CD4-positive, CD25-positive, alpha-beta regulatory T cell (primary cell): Measurements from ENCODE around the gene MBOAT2. TPM values are rescaled to one million over a fixed set of nuclear protein-coding genes. Genes with fewer than 3 reads are reported as not detected.
"Not testable (repeated sequence)": the region's sequence is repeated elsewhere in the genome, so short reads cannot be mapped to it uniquely, and the experiment has no call there.

Source experiments
- ATAC-seq, 2 donors: fragments of 150-1000 bp; cut with Tn5 transposase; one replicate each; pipeline ENCODE4 v1.10.0; 2021; ENCODE audit warnings: low read depth in 2 of 2, moderate number of reproducible peaks in 2 of 2, moderate library complexity in 1 of 2
- DNase-seq, 3 donors: peaks; one replicate each; pipeline versions ENCODE4 v3.0.0 to v3.0.0-alpha.2; 2012 to 2022; ENCODE audit warnings: mixed read lengths in 1 of 3
- H3K27ac ChIP-seq: one replicate; pipeline ENCODE4 v1.7.0; 2013; ENCODE audit warnings: mild to moderate bottlenecking, low read length; ENCODE audit not compliant: insufficient read depth, poor library complexity, severe bottlenecking
- H3K27me3 ChIP-seq: one replicate; pipeline ENCODE4 v1.7.0; 2013; ENCODE audit warnings: low read length; ENCODE audit not compliant: control insufficient read depth, insufficient read depth
- H3K36me3 ChIP-seq: one replicate; pipeline ENCODE4 v1.7.0; 2013; ENCODE audit warnings: mild to moderate bottlenecking, low read length, moderate library complexity; ENCODE audit not compliant: control insufficient read depth, insufficient read depth
- H3K4me1 ChIP-seq: 2 replicates; pipeline ENCODE4 v1.7.0; 2013; ENCODE audit warnings: mild to moderate bottlenecking, low read length; ENCODE audit not compliant: insufficient read depth, control insufficient read depth, poor library complexity, severe bottlenecking
- H3K4me3 ChIP-seq: one replicate; pipeline ENCODE4 v1.7.0; 2013; ENCODE audit warnings: low read depth, mild to moderate bottlenecking, low read length, moderate library complexity
- H3K9me3 ChIP-seq, 2 experiments: 1 replicate in 1 of 2; 2 replicates in 1 of 2; pipeline ENCODE4 v1.7.0; 2013; ENCODE audit warnings: low read length in 2 of 2, mild to moderate bottlenecking in 1 of 2, moderate library complexity in 1 of 2; ENCODE audit not compliant: control insufficient read depth in 2 of 2
- H3K27ac Mint-ChIP-seq, 3 donors: one replicate each; pipeline ENCODE4 v1.8.0; 2020 to 2022; ENCODE audit warnings: mild to moderate bottlenecking in 3 of 3, mixed read lengths in 3 of 3, moderate library complexity in 2 of 3
- H3K27me3 Mint-ChIP-seq: one replicate; pipeline ENCODE4 v1.8.0; 2022; ENCODE audit warnings: mild to moderate bottlenecking, mixed read lengths
- H3K36me3 Mint-ChIP-seq: one replicate; pipeline ENCODE4 v1.8.0; 2020; ENCODE audit warnings: mixed read lengths
- H3K4me1 Mint-ChIP-seq, 4 donors: one replicate each; pipeline ENCODE4 v1.8.0; 2020 to 2022; ENCODE audit warnings: mixed read lengths in 4 of 4, mild to moderate bottlenecking in 1 of 4
- H3K4me3 Mint-ChIP-seq, 4 donors: one replicate each; pipeline ENCODE4 v1.8.0; 2020 to 2022; ENCODE audit warnings: mild to moderate bottlenecking in 4 of 4, mixed read lengths in 4 of 4, moderate library complexity in 3 of 4
- H3K9me3 Mint-ChIP-seq, 7 donors: one replicate each; pipeline ENCODE4 v1.8.0; 2020 to 2022; ENCODE audit warnings: mixed read lengths in 7 of 7, mild to moderate bottlenecking in 3 of 7, moderate library complexity in 2 of 7
- polyA plus RNA-seq, 4 donors: library from polyadenylated mRNA; unstranded; fragments of 300-500 nt; fragmentation: Illumina TruSeq; gene quantifications; one replicate each; pipeline ENCODE4 v1.2.3, GENCODE V29; 2021
- total RNA-seq: library from RNA; stranded (reverse); gene quantifications from one replicate; pipeline ENCODE4 v1.2.3, GENCODE V29; 2022

Gene MBOAT2
- total and polyA plus RNA-seq, 5 donors from 2014 or later = 0.19 to 2.9 (median 0.56) TPM; not detected in 2

DNA sequence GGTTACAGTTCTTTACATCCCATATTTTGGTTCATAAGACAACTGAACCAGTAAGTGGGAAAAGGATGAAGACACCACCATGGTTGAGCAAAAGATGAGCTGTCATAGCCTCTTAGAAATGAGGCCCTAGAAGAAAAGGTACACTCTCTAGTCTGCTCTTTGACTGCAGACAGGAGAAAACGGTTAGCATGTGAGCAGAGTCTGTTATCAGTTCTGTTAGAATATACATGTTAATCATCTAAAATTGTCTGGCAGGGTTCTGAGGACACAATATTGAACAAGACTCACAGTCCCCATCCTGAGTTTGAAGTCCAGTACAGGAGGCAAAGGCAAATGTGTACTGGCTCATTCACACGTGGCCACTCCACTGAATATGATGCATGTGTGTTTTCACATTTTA lies 78.1 kb downstream of the MBOAT2 start:
- H3K27ac ChIP-seq = no peak overlapping the region
- Mint-ChIP-seq H3K27ac (no peak overlapping the region), H3K27me3 (peaks cover 13% of the 10 kb centered on the region)

GRCh38 chr2:8923183-8923582 lies 80.3 kb downstream of the MBOAT2 start:
- Mint-ChIP-seq H3K27ac (no peak overlapping the region), H3K9me3 (peaks cover 0 to 8% (median 0%) of the 10 kb centered on the region in 7 donors), H3K27me3 (peaks cover 8% of the 10 kb centered on the region), H3K4me3 (no peak overlapping the region), H3K36me3 (no peaks in the 10 kb centered on the region), H3K4me1 (no peaks in the 10 kb centered on the region)
- ATAC-seq (no peak), DNase-seq (no peak)
- peaks cover 2% of the 10 kb centered on the region for H3K27me3 ChIP-seq
- H3K9me3 ChIP-seq = no peaks in the 10 kb centered on the region
- no peak overlapping the region for H3K4me3 ChIP-seq
- no peaks in the 10 kb centered on the region for H3K4me1 ChIP-seq
- H3K36me3 ChIP-seq = no peaks in the 10 kb centered on the region
- no peak overlapping the region for H3K27ac ChIP-seq

More for the DNA sequence above, 78.1 kb downstream of the MBOAT2 start:
- no peak for ATAC-seq
- Histone ChIP-seq H3K27me3 (no peaks in the 10 kb centered on the region), H3K4me3 (no peak overlapping the region), H3K4me1 (no peaks in the 10 kb centered on the region), H3K36me3 (no peaks in the 10 kb centered on the region), H3K9me3 (no peaks in the 10 kb centered on the region)
- H3K9me3 Mint-ChIP-seq = peaks cover 0 to 6% (median 0%) of the 10 kb centered on the region in 7 donors
- no peak for DNase-seq
- H3K36me3 Mint-ChIP-seq = no peaks in the 10 kb centered on the region
- H3K4me3 Mint-ChIP-seq = no peak overlapping the region
- H3K4me1 Mint-ChIP-seq = no peaks in the 10 kb centered on the region

GRCh38 chr2:8922431-8922830 lies 81.1 kb downstream of the MBOAT2 start:
- peaks cover 14% of the 10 kb centered on the region for H3K27me3 Mint-ChIP-seq
- no peaks in the 10 kb centered on the region for H3K36me3 Mint-ChIP-seq
- no peak overlapping the region for H3K27ac Mint-ChIP-seq
- Histone ChIP-seq H3K36me3 (no peaks in the 10 kb centered on the region), H3K9me3 (no peaks in the 10 kb centered on the region), H3K4me1 (no peaks in the 10 kb centered on the region), H3K27ac (no peak overlapping the region), H3K27me3 (peaks cover 5% of the 10 kb centered on the region), H3K4me3 (no peak overlapping the region)
- peaks cover 0 to 8% (median 0%) of the 10 kb centered on the region in 7 donors for H3K9me3 Mint-ChIP-seq
- DNase-seq (no peak), ATAC-seq (no peak)
- H3K4me1 Mint-ChIP-seq = no peaks in the 10 kb centered on the region
- H3K4me3 Mint-ChIP-seq = no peak overlapping the region

DNA sequence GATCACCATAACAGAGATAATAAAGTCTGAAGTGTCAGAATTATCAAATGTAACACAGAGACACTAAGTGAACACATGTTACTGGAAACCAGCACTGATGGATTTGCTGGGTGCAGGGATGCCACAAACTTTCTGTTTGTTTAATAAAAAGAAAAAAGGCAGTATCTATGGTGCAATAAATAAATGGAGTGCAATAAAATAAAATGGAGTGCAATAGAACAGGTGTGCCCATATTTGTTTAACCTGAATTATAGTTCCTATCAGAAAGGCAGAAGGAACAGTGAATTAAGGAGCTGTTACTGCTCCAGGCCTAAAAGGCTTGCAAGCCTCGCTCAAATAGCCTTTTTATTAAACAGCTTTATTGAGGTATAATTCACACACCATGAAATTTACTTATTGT lies 85.1 kb downstream of the MBOAT2 start:
- H3K27me3 Mint-ChIP-seq = peaks cover 10% of the 10 kb centered on the region
- H3K4me3 ChIP-seq = no peak overlapping the region
- no peaks in the 10 kb centered on the region for H3K4me1 ChIP-seq
- no peaks in the 10 kb centered on the region for H3K36me3 ChIP-seq
- no peaks in the 10 kb centered on the region for H3K36me3 Mint-ChIP-seq
- H3K9me3 ChIP-seq = no peaks in the 10 kb centered on the region
- peaks cover 0 to 5% (median 4%) of the 10 kb centered on the region in 7 donors for H3K9me3 Mint-ChIP-seq
- DNase-seq (no peak), ATAC-seq (no peak)
- H3K27me3 ChIP-seq = peaks cover 5% of the 10 kb centered on the region
- H3K4me3 Mint-ChIP-seq = no peak overlapping the region
- H3K27ac ChIP-seq = no peak overlapping the region
- no peaks in the 10 kb centered on the region for H3K4me1 Mint-ChIP-seq
- no peak overlapping the region for H3K27ac Mint-ChIP-seq

- Mint-ChIP-seq H3K4me1 (no peaks in the 10 kb centered on the region), H3K27me3 (peaks cover 10% of the 10 kb centered on the region), H3K27ac (no peak overlapping the region), H3K36me3 (no peaks in the 10 kb centered on the region), H3K4me3 (no peak overlapping the region), H3K9me3 (peaks cover 0 to 5% (median 3%) of the 10 kb centered on the region in 7 donors)
- peaks cover 5% of the 10 kb centered on the region for H3K27me3 ChIP-seq
- H3K9me3 ChIP-seq = no peaks in the 10 kb centered on the region
- ATAC-seq (no peak), DNase-seq (no peak)
- H3K36me3 ChIP-seq = no peaks in the 10 kb centered on the region
- H3K4me1 ChIP-seq = no peaks in the 10 kb centered on the region
- no peak overlapping the region for H3K27ac ChIP-seq
- no peak overlapping the region for H3K4me3 ChIP-seq
Measured at GRCh38 chr2:8915941-8916340, 87.5 kb downstream of the MBOAT2 start.

DNA sequence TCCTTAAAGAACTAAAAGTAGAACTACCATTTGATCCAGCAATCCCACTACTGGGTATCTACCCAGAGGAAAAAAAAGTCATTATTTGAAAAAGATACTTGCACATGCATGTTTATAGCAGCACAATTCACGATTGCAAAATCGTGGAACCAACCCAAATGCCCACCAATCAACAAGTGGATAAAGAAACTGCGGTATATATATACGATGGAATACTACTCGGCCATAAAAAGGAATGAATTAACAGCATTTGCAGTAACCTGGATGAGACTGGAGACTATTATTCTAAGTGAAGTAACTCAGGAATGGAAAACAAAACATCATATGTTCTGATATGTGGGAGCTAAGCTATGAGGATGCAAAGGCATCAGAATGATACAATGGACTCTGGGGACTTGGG lies 89.7 kb downstream of the MBOAT2 start:
- H3K4me3 Mint-ChIP-seq, ATAC-seq, H3K27me3 ChIP-seq, H3K4me3 ChIP-seq, H3K4me1 ChIP-seq, H3K4me1 Mint-ChIP-seq, H3K27ac Mint-ChIP-seq, H3K9me3 Mint-ChIP-seq, H3K9me3 ChIP-seq, H3K27ac ChIP-seq, H3K36me3 ChIP-seq, DNase-seq, H3K36me3 Mint-ChIP-seq: not testable (repeated sequence)
- H3K27me3 Mint-ChIP-seq = peaks cover 16% of the 10 kb centered on the region

DNA sequence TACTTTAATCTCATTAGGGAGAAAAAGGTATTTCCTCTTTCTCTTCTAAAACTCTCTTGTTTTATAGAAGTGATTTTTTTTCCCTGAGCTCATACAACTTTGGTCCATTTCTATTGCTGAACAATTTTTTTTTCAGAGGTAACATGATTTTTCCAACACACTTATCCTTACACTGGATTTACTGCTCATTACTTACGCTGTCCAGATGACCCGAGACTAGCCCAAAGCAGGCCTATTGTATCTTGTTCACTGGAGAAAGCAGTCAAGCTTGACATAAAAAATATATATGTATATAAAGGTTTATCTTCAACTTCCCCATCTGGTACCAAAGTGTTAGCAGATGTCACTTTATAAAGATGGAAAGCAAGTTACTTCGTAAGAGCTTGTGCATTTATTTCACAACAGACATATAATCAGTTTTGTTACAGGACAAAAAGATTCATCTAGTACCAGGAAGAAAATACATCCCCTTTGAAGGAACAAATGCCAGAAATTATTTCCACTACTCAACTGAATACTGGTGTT lies 95.7 kb downstream of the MBOAT2 start:
- no peaks in the 10 kb centered on the region for H3K36me3 ChIP-seq
- H3K9me3 ChIP-seq = peaks cover 4 to 8% of the 10 kb centered on the region in 2 experiments
- H3K36me3 Mint-ChIP-seq = no peaks in the 10 kb centered on the region
- DNase-seq (no peak), ATAC-seq (no peak)
- no peaks in the 10 kb centered on the region for H3K4me1 ChIP-seq
- H3K4me1 Mint-ChIP-seq = no peaks in the 10 kb centered on the region
- H3K27ac ChIP-seq = no peak overlapping the region
- no peak overlapping the region for H3K4me3 ChIP-seq
- H3K27me3 Mint-ChIP-seq = peaks cover 17% of the 10 kb centered on the region
- peaks cover 5% of the 10 kb centered on the region for H3K27me3 ChIP-seq
- no peak overlapping the region for H3K4me3 Mint-ChIP-seq
- H3K9me3 Mint-ChIP-seq = peaks cover 0 to 6% (median 1%) of the 10 kb centered on the region in 7 donors
- no peak overlapping the region for H3K27ac Mint-ChIP-seq

GRCh38 chr2:8903924-8904323 lies 99.6 kb downstream of the MBOAT2 start:
- H3K27ac Mint-ChIP-seq, H3K4me3 ChIP-seq, H3K27me3 Mint-ChIP-seq, H3K36me3 Mint-ChIP-seq, DNase-seq, H3K27ac ChIP-seq, H3K9me3 Mint-ChIP-seq, H3K27me3 ChIP-seq, H3K4me1 ChIP-seq, H3K36me3 ChIP-seq, H3K9me3 ChIP-seq, ATAC-seq, H3K4me1 Mint-ChIP-seq, H3K4me3 Mint-ChIP-seq: not testable (repeated sequence)
